Loucy (cell line): ENCODE data around the gene WDR17.
A peak's percentile ranks its signal among the peaks of the same experiment; 100 is the strongest.

ENCODE experiments used
- H2AFZ ChIP-seq: fragments of 200-600 bp; sonication (generic); 2 replicates; pipeline ENCODE4 v1.6.0; 2016; ENCODE audit warnings: antibody characterized with exemption, mild to moderate bottlenecking, low read length, moderate library complexity
- H3F3A ChIP-seq: fragments of 200-600 bp; 2 replicates; pipeline ENCODE4 v1.6.0; 2016; ENCODE audit warnings: antibody characterized with exemption, low read depth, mild to moderate bottlenecking
- H3K27me3 ChIP-seq: fragments of 200-600 bp; sonication (generic); 2 replicates; pipeline ENCODE4 v1.6.1; 2014; ENCODE audit warnings: low read length, mild to moderate bottlenecking; ENCODE audit not compliant: insufficient read depth, poor library complexity, severe bottlenecking
- H3K36me3 ChIP-seq: fragments of 200-600 bp; sonication (generic); 2 replicates; pipeline ENCODE4 v1.6.1; 2016; ENCODE audit warnings: low read length; ENCODE audit not compliant: insufficient read depth
- H3K4me1 ChIP-seq: fragments of 200-600 bp; sonication (generic); 2 replicates; pipeline ENCODE4 v1.5.1; 2014; ENCODE audit warnings: low read length, mild to moderate bottlenecking; ENCODE audit not compliant: insufficient read depth, poor library complexity, severe bottlenecking
- H3K4me2 ChIP-seq: fragments of 200-600 bp; sonication (generic); 2 replicates; pipeline ENCODE4 v1.6.0; 2014; ENCODE audit warnings: antibody characterized with exemption, low read length, low read depth, mild to moderate bottlenecking; ENCODE audit not compliant: poor library complexity, severe bottlenecking
- H3K4me3 ChIP-seq: fragments of 200-600 bp; sonication (generic); 2 replicates; pipeline ENCODE4 v1.5.1; 2014; ENCODE audit warnings: low read length, mild to moderate bottlenecking, mixed read lengths; ENCODE audit not compliant: poor library complexity, severe bottlenecking
- H3K79me2 ChIP-seq: fragments of 200-600 bp; sonication (generic); 2 replicates; pipeline ENCODE4 v1.6.1; 2014; ENCODE audit warnings: low read length; ENCODE audit not compliant: insufficient read depth
- H3K9ac ChIP-seq: fragments of 200-600 bp; sonication (generic); 2 replicates; pipeline ENCODE4 v1.6.0; 2014; ENCODE audit warnings: mild to moderate bottlenecking, low read depth, low read length, moderate library complexity; ENCODE audit not compliant: poor library complexity, severe bottlenecking
- H3K9me2 ChIP-seq: fragments of 200-600 bp; sonication (generic); replicated peaks from 2 replicates; pipeline ENCODE4 v1.6.1; 2016; ENCODE audit warnings: low read depth, low read length, mixed read lengths
- H3K9me3 ChIP-seq: fragments of 200-600 bp; sonication (generic); 2 replicates; pipeline ENCODE4 v1.6.1; 2014; ENCODE audit warnings: mild to moderate bottlenecking, antibody characterized with exemption, low read length, low read depth; ENCODE audit not compliant: insufficient read depth
- H4K20me1 ChIP-seq: fragments of 200-600 bp; sonication (generic); 2 replicates; pipeline ENCODE4 v1.6.0; 2014; ENCODE audit warnings: antibody characterized with exemption, low read length, mild to moderate bottlenecking; ENCODE audit not compliant: insufficient read depth, poor library complexity, severe bottlenecking
- EZH2phosphoT487 ChIP-seq: fragments of 200-600 bp; IDR thresholded peaks from 2 replicates; pipeline ENCODE4 v1.6.1; 2018; ENCODE audit warnings: antibody characterized with exemption, mild to moderate bottlenecking, moderate library complexity, borderline replicate concordance
- TF ChIP-seq, protein P1 (sequence below): fragments of 200-600 bp; sonication (generic); conservative IDR thresholded peaks from 2 replicates; pipeline ENCODE4 v1.5.1; 2014; ENCODE audit warnings: mild to moderate bottlenecking, antibody characterized with exemption, low read length

The WDR17 gene

DNA sequence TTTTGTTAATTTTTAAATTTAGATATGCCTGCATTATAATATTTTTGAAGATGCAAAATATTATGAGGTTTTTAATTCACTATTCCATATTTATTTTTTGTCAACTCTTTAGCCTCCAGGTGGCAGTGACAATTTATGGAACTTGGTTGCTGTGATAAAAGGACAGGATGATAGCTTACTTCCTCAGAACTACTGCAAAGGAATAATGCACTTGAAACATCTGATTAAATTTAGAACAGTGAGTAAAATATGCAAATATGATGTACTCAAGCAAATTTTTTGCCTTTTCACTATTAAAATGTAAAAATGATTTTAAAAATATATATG, 84.7 kb downstream of the WDR17 start:
- Histone ChIP-seq H3K4me3 (no peak overlapping the region), H3K4me1 (no peaks in the 10 kb centered on the region), H3F3A (no peaks in the 10 kb centered on the region), H3K36me3 (no peaks in the 10 kb centered on the region), H3K9me3 (no peaks in the 10 kb centered on the region), H3K9me2 (no peaks in the 10 kb centered on the region), H3K27me3 (no peaks in the 10 kb centered on the region), H4K20me1 (no peaks in the 10 kb centered on the region), H2AFZ (no peak overlapping the region), H3K79me2 (no peaks in the 10 kb centered on the region), H3K9ac (no peak overlapping the region), H3K4me2 (no peak overlapping the region)
- no peak for TF ChIP-seq EZH2phosphoT487
- TF ChIP-seq, protein P1, sequence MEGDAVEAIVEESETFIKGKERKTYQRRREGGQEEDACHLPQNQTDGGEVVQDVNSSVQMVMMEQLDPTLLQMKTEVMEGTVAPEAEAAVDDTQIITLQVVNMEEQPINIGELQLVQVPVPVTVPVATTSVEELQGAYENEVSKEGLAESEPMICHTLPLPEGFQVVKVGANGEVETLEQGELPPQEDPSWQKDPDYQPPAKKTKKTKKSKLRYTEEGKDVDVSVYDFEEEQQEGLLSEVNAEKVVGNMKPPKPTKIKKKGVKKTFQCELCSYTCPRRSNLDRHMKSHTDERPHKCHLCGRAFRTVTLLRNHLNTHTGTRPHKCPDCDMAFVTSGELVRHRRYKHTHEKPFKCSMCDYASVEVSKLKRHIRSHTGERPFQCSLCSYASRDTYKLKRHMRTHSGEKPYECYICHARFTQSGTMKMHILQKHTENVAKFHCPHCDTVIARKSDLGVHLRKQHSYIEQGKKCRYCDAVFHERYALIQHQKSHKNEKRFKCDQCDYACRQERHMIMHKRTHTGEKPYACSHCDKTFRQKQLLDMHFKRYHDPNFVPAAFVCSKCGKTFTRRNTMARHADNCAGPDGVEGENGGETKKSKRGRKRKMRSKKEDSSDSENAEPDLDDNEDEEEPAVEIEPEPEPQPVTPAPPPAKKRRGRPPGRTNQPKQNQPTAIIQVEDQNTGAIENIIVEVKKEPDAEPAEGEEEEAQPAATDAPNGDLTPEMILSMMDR = peak; percentile 39

DNA sequence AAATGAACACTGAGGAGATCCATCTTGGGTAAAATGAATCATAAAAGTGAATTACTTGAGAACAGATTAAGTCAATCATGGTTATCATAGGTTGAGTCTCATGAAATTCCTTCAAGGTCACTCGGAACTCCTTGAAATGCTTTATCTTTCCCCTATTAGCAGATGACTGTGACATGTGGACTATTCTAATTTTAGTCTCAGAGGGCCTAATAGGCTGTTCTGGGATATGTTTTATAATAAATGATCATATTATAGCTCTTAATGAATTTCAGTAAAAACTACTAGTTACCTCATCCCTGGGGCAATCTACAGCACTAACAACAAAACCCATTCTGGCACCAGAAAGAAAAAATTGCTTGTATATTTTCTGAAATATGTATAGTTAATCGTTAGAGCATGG, 85.1 kb downstream of the WDR17 start:
- H3K27me3 ChIP-seq = no peaks in the 10 kb centered on the region
- H3K36me3 ChIP-seq = no peaks in the 10 kb centered on the region
- TF ChIP-seq EZH2phosphoT487 = no peak
- TF ChIP-seq, protein P1 = no peak
- H2AFZ ChIP-seq = no peak overlapping the region
- no peaks in the 10 kb centered on the region for H3F3A ChIP-seq
- no peaks in the 10 kb centered on the region for H3K4me1 ChIP-seq
- no peak overlapping the region for H3K9ac ChIP-seq
- H3K9me3 ChIP-seq = no peaks in the 10 kb centered on the region
- no peaks in the 10 kb centered on the region for H4K20me1 ChIP-seq
- no peaks in the 10 kb centered on the region for H3K79me2 ChIP-seq
- no peak overlapping the region for H3K4me3 ChIP-seq
- H3K9me2 ChIP-seq = no peaks in the 10 kb centered on the region
- H3K4me2 ChIP-seq = no peak overlapping the region

DNA sequence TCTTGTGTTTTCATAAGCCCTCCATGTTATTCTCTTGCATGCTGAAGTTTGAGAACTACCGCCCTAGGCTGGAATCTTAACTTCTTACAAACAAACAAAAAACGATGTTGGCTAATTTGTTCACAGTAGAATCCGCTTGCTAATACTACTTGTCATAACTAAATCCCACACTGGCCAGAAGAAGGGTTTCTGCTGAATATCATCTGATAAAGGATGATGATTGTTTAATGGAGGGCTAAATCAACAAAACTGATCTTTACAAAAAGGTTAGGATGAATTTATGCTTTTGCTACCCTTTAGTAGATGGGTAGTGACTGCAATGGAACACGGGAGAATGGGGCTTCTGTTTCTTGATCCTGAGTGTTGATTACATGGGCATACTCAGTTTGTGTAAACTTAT, 87.5 kb downstream of the WDR17 start:
- Histone ChIP-seq H3K4me3 (no peak overlapping the region), H3K36me3 (no peaks in the 10 kb centered on the region), H2AFZ (no peak overlapping the region), H3K9me3 (no peaks in the 10 kb centered on the region), H3K4me2 (no peak overlapping the region), H3K9ac (no peak overlapping the region), H3F3A (no peaks in the 10 kb centered on the region), H3K79me2 (no peaks in the 10 kb centered on the region), H4K20me1 (no peaks in the 10 kb centered on the region), H3K27me3 (no peaks in the 10 kb centered on the region), H3K4me1 (no peaks in the 10 kb centered on the region), H3K9me2 (no peaks in the 10 kb centered on the region)
- TF ChIP-seq EZH2phosphoT487 = no peak
- TF ChIP-seq, protein P1 = no peak
